Endothelial cell of umbilical vein (primary cell): ENCODE results near the gene CHAC1. TPM values are rescaled to one million over a fixed set of nuclear protein-coding genes. Genes with fewer than 3 reads are reported as not detected.

Source experiments
- BruUV-seq: library from RNA; stranded (reverse); fragments of 400-500 nt; replicated peaks from 2 replicates; lab custom pipeline; 2021; lab: Mats Ljungman, UMichigan
- CTCF ChIA-PET: fragments of 300-600, 350-600 bp; sonication (Branson Sonifier 250); formaldehyde crosslinking; loops from one replicate; lab custom pipeline; 2021; ENCODE audit warnings: antibody characterized with exemption, inconsistent platforms; lab: Charles Lee
- POLR2A ChIA-PET: fragments of 300-600, 350-600 bp; sonication (Branson Sonifier 250); formaldehyde crosslinking; loops from one replicate; lab custom pipeline; 2021; ENCODE audit warnings: antibody characterized with exemption, inconsistent platforms; lab: Charles Lee
- DNase-seq: peaks from one replicate; pipeline ENCODE4 v3.0.0-alpha.2; 2011; ENCODE audit warnings: low read depth, low spot score
- FAIRE-seq: peaks from 2 replicates; lab custom pipeline; 2011; peaks lifted over from hg19 to GRCh38; lab: Jason Lieb, UNC
- H2AFZ ChIP-seq: 2 replicates; pipeline ENCODE4 v1.6.0; 2012; ENCODE audit warnings: low read depth, low read length, control low read depth, inconsistent platforms
- H3K27ac ChIP-seq: 2 replicates; pipeline ENCODE4 v1.5.1; 2011; ENCODE audit warnings: low read depth, mild to moderate bottlenecking, control low read depth, low read length, moderate library complexity; ENCODE audit not compliant: insufficient read depth
- H3K27me3 ChIP-seq, 2 experiments: 2 replicates each; pipeline versions ENCODE4 v1.6.0 to v1.6.1; 2011; ENCODE audit warnings: low read length in 2 of 2, mixed read lengths in 1 of 2; ENCODE audit not compliant: control insufficient read depth in 2 of 2, insufficient read depth in 2 of 2
- H3K36me3 ChIP-seq, 2 experiments: 2 replicates in 1 of 2; 3 replicates in 1 of 2; pipeline ENCODE4 v1.5.1; 2011; ENCODE audit warnings: low read length in 2 of 2, mild to moderate bottlenecking in 1 of 2, moderate library complexity in 1 of 2; ENCODE audit not compliant: control insufficient read depth in 2 of 2, insufficient read depth in 2 of 2; ENCODE audit errors: extremely low read depth in 1 of 2
- H3K4me1 ChIP-seq: 3 replicates; pipeline ENCODE4 v1.5.1; 2011; ENCODE audit warnings: mild to moderate bottlenecking, low read length; ENCODE audit not compliant: control insufficient read depth, insufficient read depth; ENCODE audit errors: extremely low read depth
- H3K4me2 ChIP-seq: 2 replicates; pipeline ENCODE4 v1.6.1; 2011; ENCODE audit warnings: low read length, control low read depth, mixed read lengths; ENCODE audit not compliant: insufficient read depth
- H3K4me3 ChIP-seq, 3 experiments: fragments of 200-600 bp in 1 of 3; sonication (generic), shearing (Covaris generic) in 1 of 3; replicated peaks in 1 of 3; 2 replicates each; pipeline ENCODE4 v1.5.1; 2011 to 2016; ENCODE audit warnings: control low read depth in 3 of 3, low read length in 3 of 3, mild to moderate bottlenecking in 2 of 3, inconsistent platforms in 1 of 3, low read depth in 1 of 3, moderate library complexity in 1 of 3; ENCODE audit not compliant: insufficient read depth in 1 of 3
- H3K79me2 ChIP-seq: 2 replicates; pipeline ENCODE4 v1.6.0; 2012; ENCODE audit warnings: low read length, inconsistent platforms; ENCODE audit not compliant: control insufficient read depth, insufficient read depth
- H3K9ac ChIP-seq: replicated peaks from 2 replicates; pipeline ENCODE3; 2011; ENCODE audit warnings: low read length, control low read depth; ENCODE audit not compliant: insufficient read depth; ENCODE audit errors: extremely low read depth
- H3K9me1 ChIP-seq: replicated peaks from 3 replicates; pipeline ENCODE4 v1.6.0; 2011; ENCODE audit warnings: mild to moderate bottlenecking, low read length; ENCODE audit not compliant: control insufficient read depth, insufficient read depth; ENCODE audit errors: extremely low read depth
- H3K9me3 ChIP-seq: replicated peaks from 2 replicates; pipeline ENCODE4 v1.5.1; 2012; ENCODE audit warnings: low read length, inconsistent platforms; ENCODE audit not compliant: control insufficient read depth, insufficient read depth
- H4K20me1 ChIP-seq: replicated peaks from 2 replicates; pipeline ENCODE3; 2011; ENCODE audit warnings: mild to moderate bottlenecking, low read length; ENCODE audit not compliant: control insufficient read depth, insufficient read depth; ENCODE audit errors: extremely low read depth
- CTCF ChIP-seq, 2 donors: IDR thresholded peaks; 1 replicate in 1 of 2; 2 replicates in 1 of 2; pipeline ENCODE4 v1.5.1; 2011; ENCODE audit warnings: low read length in 2 of 2, mild to moderate bottlenecking in 2 of 2, moderate library complexity in 2 of 2, control low read depth in 1 of 2, inconsistent platforms in 1 of 2, low read depth in 1 of 2; ENCODE audit not compliant: insufficient read depth in 1 of 2; ENCODE audit errors: extremely low read depth in 1 of 2
- EZH2 ChIP-seq: IDR thresholded peaks from 2 replicates; pipeline ENCODE4 v1.6.1; 2012; ENCODE audit warnings: borderline replicate concordance, low read depth, mild to moderate bottlenecking, moderate library complexity, low read length, inconsistent platforms; ENCODE audit not compliant: severe bottlenecking
- FOS ChIP-seq: IDR thresholded peaks from 2 replicates; pipeline ENCODE4 v1.6.1; 2011; ENCODE audit warnings: mild to moderate bottlenecking, low read length, moderate library complexity, borderline replicate concordance; ENCODE audit not compliant: insufficient read depth
- GATA2 ChIP-seq: IDR thresholded peaks from 2 replicates; pipeline ENCODE4 v1.7.0; 2011; ENCODE audit warnings: low read depth, mild to moderate bottlenecking, moderate library complexity, mixed read lengths, low read length; ENCODE audit not compliant: insufficient read length, insufficient read depth
- JUN ChIP-seq: IDR thresholded peaks from 2 replicates; pipeline ENCODE4 v1.6.1; 2011; ENCODE audit warnings: borderline replicate concordance, low read depth; ENCODE audit not compliant: insufficient read length, insufficient read depth
- MAX ChIP-seq: IDR thresholded peaks from 2 replicates; pipeline ENCODE4 v1.6.1; 2011; ENCODE audit not compliant: insufficient read depth, insufficient read length
- MYC ChIP-seq: IDR thresholded peaks from one replicate; pipeline ENCODE4 v1.6.1; 2011; ENCODE audit warnings: mild to moderate bottlenecking, low read depth, low read length
- POLR2A ChIP-seq: IDR thresholded peaks from 2 replicates; pipeline ENCODE4 v1.6.1; 2012; ENCODE audit warnings: low read depth, mild to moderate bottlenecking, control low read depth, low read length
- POLR2AphosphoS5 ChIP-seq: IDR thresholded peaks from 2 replicates; pipeline ENCODE4 v1.6.1; 2012; ENCODE audit warnings: low read depth, mild to moderate bottlenecking, control low read depth, low read length, moderate library complexity; ENCODE audit not compliant: insufficient read depth
- dilution Hi-C: fragments of 300-500 bp; cut with MboI; formaldehyde crosslinking; loops from one replicate; pipeline ENCODE4 v1.15.0; 2019; ENCODE audit warnings: low sequenced_read_pairs; ENCODE audit not compliant: extremely low pct_ligation_motif_present
- intact Hi-C: fragments of 100-400 bp; cut with micrococcal nuclease; formaldehyde crosslinking; loops from one replicate; pipeline ENCODE4 v1.10.0; 2022
- polyA plus RNA-seq, 4 experiments: library from polyadenylated mRNA; depleted of rRNA in 3 of 4; stranded (reverse) in 3 of 4; unstranded in 1 of 4; fragments of >200 nt; gene quantifications; 2 replicates each; pipeline versions ENCODE4 v1.2.1 to v1.2.3, GENCODE V29; 2011 to 2012; ENCODE audit warnings: missing spikeins in 1 of 4
- total RNA-seq: library from RNA; stranded (reverse); gene quantifications from 2 replicates; pipeline ENCODE4 v1.2.3, GENCODE V29; 2021

Gene CHAC1
- total and polyA plus RNA-seq, 2 donors (not counting 3 experiments of a cell fraction or from before 2014, with no cell fraction given): 4.6 to 25.7 TPM

GRCh38 chr15:40988156-40988555, 34.9 kb downstream of the CHAC1 start:
- H3K9me3 ChIP-seq: no peaks in the 10 kb centered on the region
- dilution Hi-C loops: no loop called here
- TF ChIP-seq POLR2A (no peak), POLR2AphosphoS5 (no peak), MYC (no peak), GATA2 (no peak), MAX (no peak), JUN (no peak), CTCF (IDR thresholded peaks at IDR 0.05; ENCODE audit: extremely low read depth in 1 of 2, insufficient read depth in 1 of 2, low read depth in 1 of 2, low read length in 2 of 2) (no peak), EZH2 (no peak), FOS (no peak)
- no peak for DNase-seq
- intact Hi-C loops: no loop called here
- no TSS peak for BruUV-seq
- CTCF ChIA-PET: interaction anchor here (1.0 kb wide), 1 partner anchor 35 kb away, joined by 3 read pairs; the partner anchor contains the start of gene CHAC1
- H3K9ac ChIP-seq: no peak overlapping the region
- POLR2A ChIA-PET: no interaction called here
- H4K20me1 ChIP-seq: no peaks in the 10 kb centered on the region
- H3K9me1 ChIP-seq: no peaks in the 10 kb centered on the region
- peaks cover 10 to 20% of the 10 kb centered on the region in 2 experiments for H3K36me3 ChIP-seq
- no peak for FAIRE-seq
- no peak overlapping the region for H3K4me2 ChIP-seq
- no peak overlapping the region for H3K4me3 ChIP-seq
- no peak overlapping the region for H2AFZ ChIP-seq
- no peaks in the 10 kb centered on the region for H3K27me3 ChIP-seq
- no peak overlapping the region for H3K27ac ChIP-seq
- no peaks in the 10 kb centered on the region for H3K79me2 ChIP-seq
- peaks cover 13% of the 10 kb centered on the region for H3K4me1 ChIP-seq
